ENCODE measurements around the gene AMZ2.
"Not testable (repeated sequence)": the region's sequence is repeated elsewhere in the genome, so short reads cannot be mapped to it uniquely, and the experiment has no call there.

AMZ2 gene, protein sequence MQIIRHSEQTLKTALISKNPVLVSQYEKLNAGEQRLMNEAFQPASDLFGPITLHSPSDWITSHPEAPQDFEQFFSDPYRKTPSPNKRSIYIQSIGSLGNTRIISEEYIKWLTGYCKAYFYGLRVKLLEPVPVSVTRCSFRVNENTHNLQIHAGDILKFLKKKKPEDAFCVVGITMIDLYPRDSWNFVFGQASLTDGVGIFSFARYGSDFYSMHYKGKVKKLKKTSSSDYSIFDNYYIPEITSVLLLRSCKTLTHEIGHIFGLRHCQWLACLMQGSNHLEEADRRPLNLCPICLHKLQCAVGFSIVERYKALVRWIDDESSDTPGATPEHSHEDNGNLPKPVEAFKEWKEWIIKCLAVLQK

DNA sequence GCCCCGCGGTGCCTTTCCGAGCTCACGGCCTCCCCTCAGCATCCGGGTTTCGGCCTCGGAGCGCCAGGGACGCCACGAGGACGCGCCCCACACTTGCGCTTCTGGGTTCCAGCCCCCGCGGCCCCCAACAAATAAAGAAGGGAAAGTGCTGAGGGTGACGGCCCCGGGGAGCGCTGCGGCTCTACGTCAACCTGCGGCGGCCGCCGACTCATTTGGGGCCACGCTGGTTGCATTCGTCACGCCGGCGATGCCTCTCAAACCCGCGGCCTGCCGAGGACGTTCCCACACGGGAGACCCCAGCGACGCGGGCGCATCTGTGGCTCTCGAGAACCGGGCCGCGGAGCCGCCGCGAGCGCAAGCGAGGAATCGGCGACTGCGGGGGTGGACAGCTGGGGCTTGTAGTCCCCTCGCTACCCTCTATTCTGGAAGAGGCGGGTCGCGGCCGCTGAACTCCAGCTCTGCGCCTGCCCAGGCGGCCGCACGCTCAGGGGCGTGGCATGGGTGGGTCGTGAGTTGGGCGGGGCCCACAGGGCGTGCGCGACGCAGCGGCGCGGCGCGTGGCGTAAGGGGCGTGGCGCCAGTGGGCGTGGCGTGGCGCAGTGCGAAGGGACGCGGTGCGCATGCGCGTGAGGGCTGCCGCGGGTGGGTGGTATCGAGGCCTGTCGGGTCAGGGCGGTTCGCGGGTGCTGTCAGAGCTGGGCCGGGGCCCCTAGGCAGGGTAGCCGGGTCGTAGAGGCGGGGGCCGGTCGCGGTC, at the start of gene AMZ2:
Gene AMZ2, plus strand, starts transcription at position 599 of the 754 bp plus-strand sequence. CDS start 2,145 bp downstream, outside the sequence.
- H3K4me3 ChIP-seq (ENCODE audit: low read length), result peak within 1 kb of the TSS; percentile 85
- peaks cover 7% of the 10 kb centered on the region for H3K4me1 ChIP-seq (ENCODE audit: control insufficient read depth, insufficient read depth, low read length)
- DNase-seq (ENCODE audit: low read depth), result peak; percentile 98
- no peaks in the 10 kb centered on the region for H3K27me3 ChIP-seq (replicated peaks; ENCODE audit: control insufficient read depth, insufficient read depth, low read length)
- no peaks in the 10 kb centered on the region for H3K9me3 ChIP-seq (ENCODE audit: control insufficient read depth, low read length)
- H3K9ac ChIP-seq (ENCODE audit: low read length), result peak within 1 kb of the TSS; percentile 97
- peaks cover 24% of the 10 kb centered on the region for H3K36me3 ChIP-seq (ENCODE audit: control insufficient read depth, insufficient read depth, low read length, severe bottlenecking)

GRCh38 chr17:68198931-68199836, 48.7 kb upstream of the AMZ2 start:
- peaks cover 41% of the 10 kb centered on the region for H3K27me3 ChIP-seq (replicated peaks; ENCODE audit: control insufficient read depth, insufficient read depth, low read length)
- DNase-seq (ENCODE audit: low read depth), result no peak
- H3K36me3 ChIP-seq (ENCODE audit: control insufficient read depth, insufficient read depth, low read length, severe bottlenecking), result no peaks in the 10 kb centered on the region
- no peaks in the 10 kb centered on the region for H3K9me3 ChIP-seq (ENCODE audit: control insufficient read depth, low read length)
- no peak overlapping the region for H3K4me3 ChIP-seq (ENCODE audit: low read length)
- no peak overlapping the region for H3K9ac ChIP-seq (ENCODE audit: low read length)
- H3K4me1 ChIP-seq (ENCODE audit: control insufficient read depth, insufficient read depth, low read length), result peaks cover 6% of the 10 kb centered on the region

- Histone ChIP-seq H3K36me3 (ENCODE audit: control insufficient read depth, insufficient read depth, low read length, severe bottlenecking) (no peaks in the 10 kb centered on the region), H3K27me3 (replicated peaks; ENCODE audit: control insufficient read depth, insufficient read depth, low read length) (peaks cover 40% of the 10 kb centered on the region), H3K4me3 (ENCODE audit: low read length) (peak overlapping the region; percentile 21), H3K9me3 (ENCODE audit: control insufficient read depth, low read length) (no peaks in the 10 kb centered on the region), H3K4me1 (ENCODE audit: control insufficient read depth, insufficient read depth, low read length) (peaks cover 6% of the 10 kb centered on the region), H3K9ac (ENCODE audit: low read length) (no peak overlapping the region)
- no peak for DNase-seq (ENCODE audit: low read depth)
These were observed 47.8 kb upstream of the AMZ2 start for GRCh38 chr17:68199837-68200688.

GRCh38 chr17:68200689-68201417, 47.0 kb upstream of the AMZ2 start:
- Histone ChIP-seq H3K9me3 (ENCODE audit: control insufficient read depth, low read length) (no peaks in the 10 kb centered on the region), H3K4me3 (ENCODE audit: low read length) (peak overlapping the region; percentile 21), H3K9ac (ENCODE audit: low read length) (no peak overlapping the region), H3K4me1 (ENCODE audit: control insufficient read depth, insufficient read depth, low read length) (peaks cover 6% of the 10 kb centered on the region), H3K36me3 (ENCODE audit: control insufficient read depth, insufficient read depth, low read length, severe bottlenecking) (no peaks in the 10 kb centered on the region), H3K27me3 (replicated peaks; ENCODE audit: control insufficient read depth, insufficient read depth, low read length) (peaks cover 32% of the 10 kb centered on the region)
- DNase-seq (ENCODE audit: low read depth), result peak; percentile 82

DNA sequence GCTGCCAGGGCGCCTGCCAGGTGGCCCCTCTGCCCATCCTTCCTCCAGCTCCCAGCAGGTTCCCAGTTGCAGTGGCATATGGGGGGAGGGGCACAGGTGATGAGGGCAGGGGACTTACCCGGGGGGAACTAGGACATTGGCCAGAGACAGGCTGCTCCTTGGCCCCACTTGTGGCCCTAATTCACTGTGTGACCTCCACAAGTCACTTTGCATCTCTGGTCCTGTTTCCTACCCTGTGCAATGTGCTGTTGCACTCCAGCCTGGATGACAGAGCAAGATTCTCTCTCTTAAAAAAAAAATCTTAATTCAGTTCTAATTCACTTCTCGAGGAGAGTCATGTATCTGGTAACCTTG, 46.4 kb upstream of the AMZ2 start:
- not testable (repeated sequence) for H3K4me1 ChIP-seq (ENCODE audit: control insufficient read depth, insufficient read depth, low read length); H3K9me3 ChIP-seq (ENCODE audit: control insufficient read depth, low read length); H3K36me3 ChIP-seq (ENCODE audit: control insufficient read depth, insufficient read depth, low read length, severe bottlenecking); H3K9ac ChIP-seq (ENCODE audit: low read length); H3K4me3 ChIP-seq (ENCODE audit: low read length); DNase-seq (ENCODE audit: low read depth)
- peaks cover 30% of the 10 kb centered on the region for H3K27me3 ChIP-seq (replicated peaks; ENCODE audit: control insufficient read depth, insufficient read depth, low read length)

DNA sequence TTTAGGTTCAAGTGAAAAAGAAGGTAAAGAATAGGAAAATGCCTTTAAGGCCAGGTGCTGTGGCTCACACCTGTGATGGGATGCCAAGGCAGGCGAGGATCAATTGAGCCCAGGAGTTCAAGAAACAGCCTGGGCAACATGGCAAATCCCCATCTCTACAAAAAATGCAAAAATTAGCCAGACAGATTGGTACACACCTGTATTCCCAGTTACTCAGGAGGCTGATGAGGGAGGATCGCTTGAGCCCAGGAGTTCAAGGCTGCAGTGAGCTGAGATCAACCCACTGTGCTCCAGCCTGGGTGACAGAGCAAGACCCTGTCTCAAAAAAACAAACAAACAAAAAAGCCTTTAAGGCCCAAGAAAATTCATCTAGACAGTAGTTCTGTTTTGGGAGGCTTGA, 45.5 kb upstream of the AMZ2 start:
- peaks cover 25% of the 10 kb centered on the region for H3K27me3 ChIP-seq (replicated peaks; ENCODE audit: control insufficient read depth, insufficient read depth, low read length)
- not testable (repeated sequence) for H3K4me1 ChIP-seq (ENCODE audit: control insufficient read depth, insufficient read depth, low read length); H3K9me3 ChIP-seq (ENCODE audit: control insufficient read depth, low read length); H3K36me3 ChIP-seq (ENCODE audit: control insufficient read depth, insufficient read depth, low read length, severe bottlenecking); DNase-seq (ENCODE audit: low read depth); H3K4me3 ChIP-seq (ENCODE audit: low read length); H3K9ac ChIP-seq (ENCODE audit: low read length)

GRCh38 chr17:68204736-68205135, 43.1 kb upstream of the AMZ2 start:
- Histone ChIP-seq H3K9ac (ENCODE audit: low read length) (no peak overlapping the region), H3K4me3 (ENCODE audit: low read length) (peak overlapping the region; percentile 81), H3K4me1 (ENCODE audit: control insufficient read depth, insufficient read depth, low read length) (peaks cover 7% of the 10 kb centered on the region), H3K9me3 (ENCODE audit: control insufficient read depth, low read length) (no peaks in the 10 kb centered on the region), H3K36me3 (ENCODE audit: control insufficient read depth, insufficient read depth, low read length, severe bottlenecking) (no peaks in the 10 kb centered on the region), H3K27me3 (replicated peaks; ENCODE audit: control insufficient read depth, insufficient read depth, low read length) (peaks cover 9% of the 10 kb centered on the region)
- DNase-seq (ENCODE audit: low read depth), result peak; percentile 13

DNA sequence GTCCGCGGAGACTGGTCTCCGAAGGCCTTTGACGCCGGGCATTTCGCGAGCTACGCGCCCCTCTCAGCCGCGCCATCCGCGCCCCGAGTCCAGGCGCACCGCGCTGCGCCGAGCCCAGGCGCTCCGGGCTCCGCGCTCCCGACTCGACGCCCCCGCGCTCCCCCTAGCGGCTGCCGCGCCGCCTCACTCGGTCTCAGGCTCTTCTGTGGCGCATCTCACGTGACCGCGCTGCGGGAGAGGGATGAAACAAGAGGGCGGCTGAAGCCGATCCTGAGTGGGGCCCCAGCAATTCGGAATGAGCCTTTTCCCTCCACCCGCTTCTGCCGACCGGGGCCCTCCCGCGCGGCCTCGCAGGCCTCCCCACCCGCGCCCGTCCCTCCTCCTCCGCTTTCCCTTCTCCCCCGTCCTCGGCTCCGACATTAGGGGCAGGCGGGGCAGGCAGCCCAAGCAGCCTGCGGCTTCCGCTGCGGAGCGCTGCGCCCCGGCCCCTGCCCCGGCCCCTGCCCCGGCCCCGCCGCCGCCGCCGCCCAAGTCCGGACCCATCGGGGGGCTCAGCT, 42.5 kb upstream of the AMZ2 start:
- Histone ChIP-seq H3K4me3 (ENCODE audit: low read length) (peak overlapping the region; percentile 81), H3K27me3 (replicated peaks; ENCODE audit: control insufficient read depth, insufficient read depth, low read length) (peaks cover 3% of the 10 kb centered on the region), H3K9ac (ENCODE audit: low read length) (peak overlapping the region; percentile 83), H3K9me3 (ENCODE audit: control insufficient read depth, low read length) (no peaks in the 10 kb centered on the region), H3K4me1 (ENCODE audit: control insufficient read depth, insufficient read depth, low read length) (peaks cover 7% of the 10 kb centered on the region), H3K36me3 (ENCODE audit: control insufficient read depth, insufficient read depth, low read length, severe bottlenecking) (no peaks in the 10 kb centered on the region)
- peak; percentile 98 for DNase-seq (ENCODE audit: low read depth)

- H3K4me3 ChIP-seq (ENCODE audit: low read length), result peak overlapping the region; percentile 81
- no peaks in the 10 kb centered on the region for H3K9me3 ChIP-seq (ENCODE audit: control insufficient read depth, low read length)
- H3K27me3 ChIP-seq (replicated peaks; ENCODE audit: control insufficient read depth, insufficient read depth, low read length), result no peaks in the 10 kb centered on the region
- H3K36me3 ChIP-seq (ENCODE audit: control insufficient read depth, insufficient read depth, low read length, severe bottlenecking), result no peaks in the 10 kb centered on the region
- peak; percentile 40 for DNase-seq (ENCODE audit: low read depth)
- peak overlapping the region; percentile 83 for H3K9ac ChIP-seq (ENCODE audit: low read length)
- peaks cover 7% of the 10 kb centered on the region for H3K4me1 ChIP-seq (ENCODE audit: control insufficient read depth, insufficient read depth, low read length)
These were observed 41.8 kb upstream of the AMZ2 start for GRCh38 chr17:68205808-68206720.

All from adipocyte (in vitro differentiated cells).